HG02610 (cell line): ENCODE results near the gene RASIP1.

ENCODE experiments used
- ATAC-seq: cut with Tn5 transposase; IDR thresholded peaks from one replicate; pipeline ENCODE4 v1.9.1; 2021; ENCODE audit warnings: mild to moderate bottlenecking, moderate library complexity; ENCODE audit not compliant: unreplicated experiment

RASIP1 gene

GRCh38 chr19:48756686-48757085 is 16.3 kb upstream of the RASIP1 start:
- ATAC-seq, result no peak

GRCh38 chr19:48756212-48756611 is 15.8 kb upstream of the RASIP1 start:
- ATAC-seq, result no peak

GRCh38 chr19:48755787-48756186 is 15.4 kb upstream of the RASIP1 start:
- ATAC-seq, result no peak

GRCh38 chr19:48755084-48755641 is 14.8 kb upstream of the RASIP1 start, which contains the start of gene FGF21:
Gene FGF21 (plus strand): TSS chr19:48755524. CDS start chr19:48756237, 713 bp downstream.
- ATAC-seq, result no peak

GRCh38 chr19:48752496-48753365 is 12.3 kb upstream of the RASIP1 start, which contains the start of gene FUT1:
Gene FUT1 (minus strand): TSS chr19:48752641. CDS start chr19:48751281, 1,360 bp downstream.
- no peak for ATAC-seq

GRCh38 chr19:48751845-48752495 is 11.6 kb upstream of the RASIP1 start:
- no peak for ATAC-seq

GRCh38 chr19:48750771-48751504 is 10.5 kb upstream of the RASIP1 start:
- ATAC-seq, result no peak

GRCh38 chr19:48750351-48750750 is 9.9 kb upstream of the RASIP1 start:
- ATAC-seq, result no peak

- ATAC-seq, result no peak
Measured at GRCh38 chr19:48749571-48750198, 9.3 kb upstream of the RASIP1 start.

GRCh38 chr19:48746738-48747575 is 6.5 kb upstream of the RASIP1 start, which contains the start of gene IZUMO1:
Gene IZUMO1 (minus strand): TSS chr19:48746909. CDS start chr19:48745859, 1,050 bp downstream.
- no peak for ATAC-seq

- no peak for ATAC-seq
Measured at GRCh38 chr19:48746110-48746509, 5.7 kb upstream of the RASIP1 start.

GRCh38 chr19:48745208-48745995 is 5.0 kb upstream of the RASIP1 start:
- no peak for ATAC-seq

- ATAC-seq, result no peak
Measured at GRCh38 chr19:48742096-48742495, 1.7 kb upstream of the RASIP1 start.

GRCh38 chr19:48741129-48741999 is 954 bp upstream of the RASIP1 start:
- no peak for ATAC-seq

GRCh38 chr19:48739404-48740163 is 826 bp downstream of the RASIP1 start:
- no peak for ATAC-seq

- peak; percentile 58 for ATAC-seq
Measured at GRCh38 chr19:48738557-48739403, 1.6 kb downstream of the RASIP1 start.
